ENCODE data around the gene DDN.

GRCh38 chr12:48957141-48958048 is 41.8 kb downstream of the DDN start, which contains the start of gene ARF3:
- peak; percentile 54 for TF ChIP-seq POLR2A (IDR thresholded peaks at IDR 0.05; ENCODE audit: low read depth, low read length)
- no peak for TF ChIP-seq EZH2 (IDR thresholded peaks at IDR 0.05; ENCODE audit: borderline replicate concordance, low read depth, low read length, severe bottlenecking)
- peak; percentile 79 for TF ChIP-seq POLR2AphosphoS5 (IDR thresholded peaks at IDR 0.05; ENCODE audit: insufficient read depth, low read depth, low read length)
- TF ChIP-seq CTCF (IDR thresholded peaks at IDR 0.05; ENCODE audit: extremely low read depth in 1 of 2, insufficient read depth in 1 of 2, low read depth in 1 of 2, low read length in 2 of 2) = no peak
- no peak for TF ChIP-seq GATA2 (IDR thresholded peaks at IDR 0.05; ENCODE audit: insufficient read depth, insufficient read length, low read depth, low read length)
- TF ChIP-seq JUN (IDR thresholded peaks at IDR 0.05; ENCODE audit: borderline replicate concordance, insufficient read depth, insufficient read length, low read depth) = no peak
- no peak for TF ChIP-seq MAX (IDR thresholded peaks at IDR 0.05; ENCODE audit: insufficient read depth, insufficient read length)
- TF ChIP-seq FOS (IDR thresholded peaks at IDR 0.05; ENCODE audit: borderline replicate concordance, insufficient read depth, low read length) = no peak
- peak; percentile 30 for TF ChIP-seq MYC (IDR thresholded peaks at IDR 0.05; ENCODE audit: low read depth, low read length)

All from endothelial cell of umbilical vein (primary cell).